GM23248 (cell line): ENCODE data around the gene HSD11B1. TPM values are rescaled to one million over a fixed set of nuclear protein-coding genes. Genes with fewer than 3 reads are reported as not detected.

ENCODE experiments used
- DNase-seq: peaks from one replicate; pipeline ENCODE4 v3.0.0-alpha.2; 2015
- H2AFZ ChIP-seq: fragments of 200-600 bp; sonication (generic); 2 replicates; pipeline ENCODE4 v1.6.1; 2016; ENCODE audit warnings: antibody characterized with exemption
- H3F3A ChIP-seq: fragments of 200-600 bp; sonication (generic); 2 replicates; pipeline ENCODE4 v1.6.1; 2016; ENCODE audit warnings: mild to moderate bottlenecking, antibody characterized with exemption, mixed run types; ENCODE audit not compliant: insufficient read depth
- H3K27ac ChIP-seq: fragments of 200-600 bp; sonication (generic); 2 replicates; pipeline ENCODE4 v1.5.1; 2016; ENCODE audit warnings: mild to moderate bottlenecking
- H3K27me3 ChIP-seq: fragments of 200-600 bp; sonication (generic); replicated peaks from 2 replicates; pipeline ENCODE4 v1.6.1; 2016; ENCODE audit warnings: mild to moderate bottlenecking; ENCODE audit not compliant: insufficient read depth
- H3K36me3 ChIP-seq: fragments of 200-600 bp; sonication (generic); 2 replicates; pipeline ENCODE4 v1.6.1; 2016; ENCODE audit warnings: low read depth, mild to moderate bottlenecking
- H3K4me1 ChIP-seq: fragments of 200-600 bp; sonication (generic); 2 replicates; pipeline ENCODE4 v1.6.1; 2016; ENCODE audit warnings: mild to moderate bottlenecking; ENCODE audit not compliant: insufficient read depth
- H3K4me2 ChIP-seq: fragments of 200-600 bp; sonication (generic); one replicate; pipeline ENCODE4 v1.6.1; 2016; ENCODE audit warnings: mild to moderate bottlenecking; ENCODE audit not compliant: unreplicated experiment
- H3K4me3 ChIP-seq: fragments of 200-600 bp; sonication (generic); 2 replicates; pipeline ENCODE4 v1.5.1; 2016; ENCODE audit warnings: mild to moderate bottlenecking
- H3K79me2 ChIP-seq: fragments of 200-600 bp; sonication (generic); 2 replicates; pipeline ENCODE4 v1.6.1; 2016; ENCODE audit warnings: mild to moderate bottlenecking; ENCODE audit not compliant: insufficient read depth
- H3K9ac ChIP-seq: fragments of 200-600 bp; sonication (generic); 2 replicates; pipeline ENCODE4 v1.6.1; 2016; ENCODE audit warnings: mild to moderate bottlenecking
- H3K9me2 ChIP-seq: fragments of 200-600 bp; sonication (generic); 2 replicates; pipeline ENCODE4 v1.6.1; 2016; ENCODE audit warnings: mixed run types, mild to moderate bottlenecking, moderate library complexity; ENCODE audit not compliant: insufficient read depth
- H3K9me3 ChIP-seq: fragments of 200-600 bp; sonication (generic); one replicate; pipeline ENCODE4 v1.6.1; 2017; ENCODE audit warnings: low read depth
- H4K20me1 ChIP-seq: fragments of 200-600 bp; sonication (generic); 2 replicates; pipeline ENCODE4 v1.6.0; 2016; ENCODE audit not compliant: insufficient read depth
- EZH2 ChIP-seq: fragments of 200-600 bp; sonication (generic); IDR thresholded peaks from 2 replicates; pipeline ENCODE4 v1.6.1; 2018; ENCODE audit warnings: antibody characterized with exemption, mild to moderate bottlenecking; ENCODE audit not compliant: insufficient read depth, poor library complexity, severe bottlenecking
- EZH2phosphoT487 ChIP-seq: fragments of 200-600 bp; sonication (generic); IDR thresholded peaks from 2 replicates; pipeline ENCODE4 v1.6.1; 2018; ENCODE audit warnings: antibody characterized with exemption, moderate library complexity, mild to moderate bottlenecking, low read depth; ENCODE audit not compliant: insufficient read depth
- WGBS, 2 experiments: methylation state at CpG; one replicate each; pipeline ENCODE4 v1.1.6; 2015 to 2017; ENCODE audit warnings: low lambda C conversion rate in 2 of 2, low coverage in 1 of 2; ENCODE audit errors: missing lambda C conversion rate in 2 of 2; 5-methylcytosine and 5-hydroxymethylcytosine counted together
- in situ Hi-C: fragments of 300-500 bp; cut with MboI; formaldehyde crosslinking; loops from 2 replicates; pipeline ENCODE4 v1.15.0; 2020
- polyA plus RNA-seq: library from polyadenylated mRNA; unstranded; fragments of >200 nt; fragmentation: Nextera tagmentation; extraction: Ambion mirVana; gene quantifications from 2 replicates; pipeline ENCODE4 v1.2.1, GENCODE V29; 2016
- total RNA-seq: library from RNA; depleted of rRNA; stranded (reverse); fragments of >200 nt; shearing (Covaris generic); gene quantifications from 2 replicates; pipeline ENCODE4 v1.2.3, GENCODE V29; 2014

The HSD11B1 gene
- total and polyA plus RNA-seq, 2 experiments from 2014 or later, result 0.54 to 1.0 TPM

GRCh38 chr1:209752890-209753289 lies 48.2 kb downstream of the HSD11B1 start:
- H3K9ac ChIP-seq, result no peak overlapping the region
- H3K27me3 ChIP-seq, result no peaks in the 10 kb centered on the region
- TF ChIP-seq EZH2phosphoT487, result no peak
- TF ChIP-seq EZH2, result no peak
- no peaks in the 10 kb centered on the region for H3K36me3 ChIP-seq
- no peaks in the 10 kb centered on the region for H3F3A ChIP-seq
- H3K27ac ChIP-seq, result no peak overlapping the region
- no peaks in the 10 kb centered on the region for H4K20me1 ChIP-seq
- no peaks in the 10 kb centered on the region for H3K79me2 ChIP-seq
- H3K9me2 ChIP-seq, result no peaks in the 10 kb centered on the region
- no peak overlapping the region for H3K4me3 ChIP-seq
- 88 to 90% methylated on average over 3 of the region's 3 CpGs for WGBS, 2 experiments
- no peak for DNase-seq
- H2AFZ ChIP-seq, result no peak overlapping the region
- no peaks in the 10 kb centered on the region for H3K4me1 ChIP-seq
- in situ Hi-C loops, result no loop called here
- no peaks in the 10 kb centered on the region for H3K9me3 ChIP-seq
- no peak overlapping the region for H3K4me2 ChIP-seq

GRCh38 chr1:209755256-209755655 lies 50.6 kb downstream of the HSD11B1 start:
- Histone ChIP-seq H3K4me3 (no peak overlapping the region), H3K9me2 (no peaks in the 10 kb centered on the region), H3K27ac (no peak overlapping the region), H2AFZ (no peak overlapping the region), H3F3A (no peaks in the 10 kb centered on the region), H3K9ac (no peak overlapping the region), H3K79me2 (no peaks in the 10 kb centered on the region), H3K36me3 (no peaks in the 10 kb centered on the region), H3K27me3 (no peaks in the 10 kb centered on the region), H4K20me1 (no peaks in the 10 kb centered on the region), H3K4me1 (no peaks in the 10 kb centered on the region), H3K9me3 (no peaks in the 10 kb centered on the region), H3K4me2 (no peak overlapping the region)
- no peak for DNase-seq
- TF ChIP-seq EZH2, result no peak
- TF ChIP-seq EZH2phosphoT487, result no peak
- in situ Hi-C loops, result no loop called here
- WGBS, 2 experiments, result 56 to 76% methylated on average over 1 of the region's 1 CpG

- Histone ChIP-seq H2AFZ (no peak within 1 kb of the TSS), H3K4me1 (0 out of 2 replicates have a peak, but pooled peaks cover 7% of the 10 kb centered on the region), H3K4me2 (no peak within 1 kb of the TSS), H3K79me2 (no peaks in the 10 kb centered on the region), H3K36me3 (no peaks in the 10 kb centered on the region), H3K27ac (no peak within 1 kb of the TSS), H3K9me3 (no peaks in the 10 kb centered on the region), H3K9me2 (no peaks in the 10 kb centered on the region), H3K4me3 (no peak within 1 kb of the TSS), H3F3A (no peaks in the 10 kb centered on the region), H4K20me1 (no peaks in the 10 kb centered on the region), H3K27me3 (no peaks in the 10 kb centered on the region), H3K9ac (no peak within 1 kb of the TSS)
- TF ChIP-seq EZH2 (no peak), EZH2phosphoT487 (no peak)
- in situ Hi-C loops, result no loop called here
- no peak for DNase-seq
- 65 to 68% methylated on average over 10 of the region's 10 CpGs for WGBS, 2 experiments
Measured at GRCh38 chr1:209755926-209756614, 51.4 kb downstream of the HSD11B1 start, which contains the start of gene TRAF3IP3. Gene TRAF3IP3 (plus strand): TSS chr1:209756053. CDS start chr1:209760040, 3,987 bp downstream.

GRCh38 chr1:209756615-209757445 lies 52.2 kb downstream of the HSD11B1 start:
- no peaks in the 10 kb centered on the region for H4K20me1 ChIP-seq
- in situ Hi-C loops, result no loop called here
- H3K4me3 ChIP-seq, result no peak overlapping the region
- no peak overlapping the region for H3K4me2 ChIP-seq
- H3K36me3 ChIP-seq, result no peaks in the 10 kb centered on the region
- no peak overlapping the region for H2AFZ ChIP-seq
- no peaks in the 10 kb centered on the region for H3F3A ChIP-seq
- 73 to 77% methylated on average over 5 of the region's 5 CpGs for WGBS, 2 experiments
- H3K4me1 ChIP-seq, result 0 out of 2 replicates have a peak, but pooled peaks cover 9% of the 10 kb centered on the region
- H3K9ac ChIP-seq, result no peak overlapping the region
- no peaks in the 10 kb centered on the region for H3K9me3 ChIP-seq
- no peak for DNase-seq
- no peak overlapping the region for H3K27ac ChIP-seq
- TF ChIP-seq EZH2, result no peak
- no peak for TF ChIP-seq EZH2phosphoT487
- H3K9me2 ChIP-seq, result no peaks in the 10 kb centered on the region
- no peaks in the 10 kb centered on the region for H3K27me3 ChIP-seq
- no peaks in the 10 kb centered on the region for H3K79me2 ChIP-seq
